ENCODE results near the gene BAIAP2L1. TPM values are rescaled to one million over a fixed set of nuclear protein-coding genes. Genes with fewer than 3 reads are reported as not detected.

Gene BAIAP2L1, protein sequence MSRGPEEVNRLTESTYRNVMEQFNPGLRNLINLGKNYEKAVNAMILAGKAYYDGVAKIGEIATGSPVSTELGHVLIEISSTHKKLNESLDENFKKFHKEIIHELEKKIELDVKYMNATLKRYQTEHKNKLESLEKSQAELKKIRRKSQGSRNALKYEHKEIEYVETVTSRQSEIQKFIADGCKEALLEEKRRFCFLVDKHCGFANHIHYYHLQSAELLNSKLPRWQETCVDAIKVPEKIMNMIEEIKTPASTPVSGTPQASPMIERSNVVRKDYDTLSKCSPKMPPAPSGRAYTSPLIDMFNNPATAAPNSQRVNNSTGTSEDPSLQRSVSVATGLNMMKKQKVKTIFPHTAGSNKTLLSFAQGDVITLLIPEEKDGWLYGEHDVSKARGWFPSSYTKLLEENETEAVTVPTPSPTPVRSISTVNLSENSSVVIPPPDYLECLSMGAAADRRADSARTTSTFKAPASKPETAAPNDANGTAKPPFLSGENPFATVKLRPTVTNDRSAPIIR
- 0.62 and 0.92 TPM in 2 replicates for total RNA-seq

DNA sequence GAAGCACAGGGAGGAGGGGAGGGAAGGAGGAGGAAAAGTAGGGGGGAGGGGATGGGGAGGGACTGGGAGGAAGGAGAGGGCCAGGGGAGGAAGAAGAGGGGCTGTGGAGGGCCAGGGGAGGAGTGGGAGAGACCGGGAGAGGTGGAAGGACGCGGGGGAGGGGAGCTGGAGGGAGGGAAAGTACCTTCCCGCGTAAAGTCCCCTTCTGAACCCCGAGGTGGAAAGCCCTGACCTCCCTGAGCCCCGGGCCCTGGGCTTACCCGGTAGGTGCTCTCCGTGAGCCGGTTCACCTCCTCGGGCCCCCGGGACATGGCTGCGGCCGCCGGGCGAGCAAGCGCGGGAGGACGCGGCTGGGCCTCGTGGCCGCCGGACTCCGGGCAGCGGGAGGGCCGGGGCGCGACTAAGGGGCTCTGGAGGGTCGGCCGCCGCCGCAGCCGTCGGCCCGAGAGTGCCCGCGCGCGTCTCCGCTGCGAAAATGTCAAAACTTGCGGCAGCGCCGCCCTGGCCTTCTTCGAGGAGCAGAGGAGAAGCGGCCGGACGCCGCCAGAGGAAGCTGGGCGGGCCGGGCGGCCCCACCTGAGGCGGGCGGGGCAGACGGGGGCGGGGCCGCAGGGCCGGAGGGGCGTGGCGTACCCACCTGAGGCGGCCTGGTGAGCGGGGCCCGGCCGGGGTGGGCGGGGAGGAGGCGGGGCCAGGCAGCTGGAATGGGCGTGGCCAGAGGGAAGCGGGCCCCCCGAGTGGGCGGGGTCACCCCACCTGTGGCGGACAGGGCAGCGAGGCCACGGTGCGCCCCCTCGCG, at the start of gene BAIAP2L1:
Gene BAIAP2L1, minus strand, starts transcription at position 549 of the 799 bp plus-strand sequence. Its CDS starts 238 bp downstream, at position 311.

DNA sequence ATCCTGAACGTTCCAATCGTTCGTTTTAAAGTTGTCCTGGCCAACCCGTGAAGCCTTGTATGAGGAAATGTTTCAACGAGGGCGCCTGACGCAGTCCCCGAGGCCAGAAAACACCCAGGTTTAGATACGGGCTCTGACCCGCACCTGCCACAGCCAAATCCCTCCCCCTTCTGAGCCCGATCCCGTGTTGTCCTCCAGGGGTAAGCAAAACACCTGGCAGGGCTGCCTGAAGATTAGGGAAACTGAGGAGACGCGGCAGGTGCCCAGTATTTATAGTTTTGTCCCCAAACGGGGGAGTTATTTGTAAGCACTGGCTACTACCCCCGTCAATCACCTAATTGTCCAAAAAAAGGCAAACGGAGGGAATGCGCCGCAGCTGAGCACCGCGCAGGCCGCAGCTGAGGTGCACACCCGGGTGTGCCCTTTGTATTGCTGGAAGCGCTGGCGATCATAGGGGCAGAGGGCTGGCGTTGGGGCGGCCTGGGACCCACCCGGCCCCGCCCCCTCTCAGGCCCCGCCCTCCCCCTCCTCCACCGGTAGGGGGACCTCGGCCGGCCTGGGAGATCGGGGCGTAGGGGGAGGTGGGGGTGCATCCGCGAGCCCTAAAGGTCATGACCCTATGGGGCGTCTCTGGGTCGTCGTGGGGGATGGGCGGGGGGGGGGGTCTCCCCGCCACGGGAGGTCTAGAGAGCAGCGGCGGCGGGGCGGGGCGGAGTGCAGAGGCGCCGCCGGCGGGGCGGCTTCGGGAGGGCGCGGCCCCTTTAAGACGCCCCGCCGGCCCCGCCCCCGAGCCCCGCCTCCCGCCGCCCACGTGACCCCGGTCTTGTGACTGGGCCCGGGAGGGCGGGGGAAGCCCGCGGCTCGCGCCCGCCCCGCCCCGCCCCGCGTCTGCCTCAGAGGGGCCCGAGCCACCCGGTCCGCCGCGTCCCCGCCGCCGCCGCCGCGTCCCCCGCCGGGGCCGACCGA, 119.8 kb downstream of the BAIAP2L1 start, which contains the start of gene BRI3:
Gene BRI3, plus strand, starts transcription at position 896 of the 966 bp plus-strand sequence. CDS start 110 bp downstream, outside the sequence.

DNA sequence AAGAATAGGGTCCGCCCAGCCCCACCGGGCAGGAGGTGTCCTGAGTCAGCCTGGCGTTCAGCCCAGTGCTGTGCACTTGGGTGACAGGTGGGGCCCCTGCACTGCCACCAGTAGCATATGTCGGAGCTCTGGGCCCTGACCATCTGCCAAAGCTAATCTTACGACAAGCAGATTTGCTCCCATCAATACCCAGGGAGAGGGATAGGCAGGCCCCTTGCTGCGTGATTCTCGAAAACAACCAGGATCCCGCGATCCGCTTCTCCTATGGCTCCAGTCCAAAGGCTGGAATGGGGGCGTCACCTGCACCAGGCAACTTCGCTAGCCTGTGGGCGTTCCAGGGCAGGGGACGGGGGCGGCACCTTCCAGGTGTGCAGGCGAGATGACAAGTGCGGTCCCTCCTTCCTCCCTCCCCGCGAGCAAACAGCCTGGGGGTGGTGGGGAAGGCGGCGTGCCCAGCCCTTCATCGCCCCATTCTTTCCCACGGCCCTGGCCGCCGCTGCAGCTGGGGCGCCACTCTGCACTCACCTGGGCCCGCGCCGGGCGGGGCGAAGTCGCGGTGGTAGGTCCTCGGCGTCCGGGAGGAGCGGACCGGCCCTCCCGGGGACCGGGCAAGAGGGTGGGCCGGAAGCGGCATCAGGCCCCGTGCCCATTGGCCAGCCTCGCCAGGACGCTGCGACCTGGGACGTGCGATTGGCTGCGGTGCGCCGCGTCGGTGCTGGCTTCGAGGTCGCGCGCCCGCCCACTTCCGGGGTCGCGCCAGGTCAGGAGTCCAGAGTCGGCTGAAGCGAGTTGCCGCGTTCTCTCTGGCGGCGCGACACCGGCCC, 149.1 kb downstream of the BAIAP2L1 start, which contains the start of gene TECPR1:
Gene TECPR1, minus strand, starts transcription at position 632 of the 824 bp plus-strand sequence. CDS start 6,086 bp downstream, outside the sequence.

Other genes starting within 250 kb of the BAIAP2L1 start
- 0.13 and 0.19 TPM in 2 replicates for gene BHLHA15, start 189.7 kb downstream of the BAIAP2L1 start, total RNA-seq
- 20.5 and 21.4 TPM in 2 replicates for gene TECPR1, start 148.9 kb downstream of the BAIAP2L1 start, total RNA-seq
- gene BRI3, start 119.4 kb downstream of the BAIAP2L1 start, total RNA-seq, result 120 and 135 TPM in 2 replicates
- gene NPTX2, start 216.2 kb upstream of the BAIAP2L1 start, total RNA-seq, result 2.2 and 9.9 TPM in 2 replicates